H1 (cell line): ENCODE measurements around the gene PLCB1. TPM values are rescaled to one million over a fixed set of nuclear protein-coding genes. Genes with fewer than 3 reads are reported as not detected.

ENCODE experiments used
- CEBPB ChIP-seq: IDR thresholded peaks from 2 replicates; pipeline ENCODE4 v1.6.1; 2012; ENCODE audit warnings: low read depth, low read length
- EZH2 ChIP-seq: fragments of 200-600 bp; sonication (generic); IDR thresholded peaks from 2 replicates; pipeline ENCODE4 v1.7.1; 2012; ENCODE audit warnings: low read depth, mild to moderate bottlenecking, moderate library complexity, low read length, inconsistent platforms; ENCODE audit not compliant: severe bottlenecking
- RXRA ChIP-seq: IDR thresholded peaks from 2 replicates; pipeline ENCODE4 v1.6.1; 2011; ENCODE audit warnings: low read depth, mild to moderate bottlenecking, low read length, moderate library complexity; ENCODE audit not compliant: insufficient read depth
- TBP ChIP-seq: IDR thresholded peaks from 2 replicates; pipeline ENCODE4 v1.6.1; 2011; ENCODE audit warnings: low read depth, low read length, improper control_type of control experiment
- polyA plus RNA-seq, 7 experiments: library from polyadenylated mRNA; depleted of rRNA in 3 of 7; stranded (reverse) in 5 of 7; unstranded in 2 of 7; fragments of >200 nt in 5 of 7; fragments of 200-250 nt in 2 of 7; gene quantifications; 1 replicate in 5 of 7; 2 replicates in 1 of 7; 4 replicates in 1 of 7; pipeline versions ENCODE4 v1.2.1 to v1.2.3, GENCODE V29; 2011 to 2013; ENCODE audit warnings: missing spikeins in 2 of 7, mixed read lengths in 2 of 7
- total RNA-seq: library from RNA; stranded (reverse); fragmentation: NEBNext Ultra II Directional; extraction: Animal tissue kit (Norgen Biotek cat#: 25700); gene quantifications from 2 replicates; pipeline ENCODE4 v1.2.1, GENCODE V29; 2021
- TF ChIP-seq, protein P1 (sequence below): fragments of 300-600 bp; sonication (generic); IDR thresholded peaks from 2 replicates; pipeline ENCODE4 v1.7.1; 2012; ENCODE audit warnings: low read length, moderate library complexity, mild to moderate bottlenecking, inconsistent platforms; ENCODE audit not compliant: insufficient replicate concordance

The PLCB1 gene
- total and polyA plus RNA-seq, 2 of the 8 experiments (the other 6 are each of a cell fraction or from before 2014, with no cell fraction given): 2.6 to 9.1 TPM

- TF ChIP-seq, protein P1, sequence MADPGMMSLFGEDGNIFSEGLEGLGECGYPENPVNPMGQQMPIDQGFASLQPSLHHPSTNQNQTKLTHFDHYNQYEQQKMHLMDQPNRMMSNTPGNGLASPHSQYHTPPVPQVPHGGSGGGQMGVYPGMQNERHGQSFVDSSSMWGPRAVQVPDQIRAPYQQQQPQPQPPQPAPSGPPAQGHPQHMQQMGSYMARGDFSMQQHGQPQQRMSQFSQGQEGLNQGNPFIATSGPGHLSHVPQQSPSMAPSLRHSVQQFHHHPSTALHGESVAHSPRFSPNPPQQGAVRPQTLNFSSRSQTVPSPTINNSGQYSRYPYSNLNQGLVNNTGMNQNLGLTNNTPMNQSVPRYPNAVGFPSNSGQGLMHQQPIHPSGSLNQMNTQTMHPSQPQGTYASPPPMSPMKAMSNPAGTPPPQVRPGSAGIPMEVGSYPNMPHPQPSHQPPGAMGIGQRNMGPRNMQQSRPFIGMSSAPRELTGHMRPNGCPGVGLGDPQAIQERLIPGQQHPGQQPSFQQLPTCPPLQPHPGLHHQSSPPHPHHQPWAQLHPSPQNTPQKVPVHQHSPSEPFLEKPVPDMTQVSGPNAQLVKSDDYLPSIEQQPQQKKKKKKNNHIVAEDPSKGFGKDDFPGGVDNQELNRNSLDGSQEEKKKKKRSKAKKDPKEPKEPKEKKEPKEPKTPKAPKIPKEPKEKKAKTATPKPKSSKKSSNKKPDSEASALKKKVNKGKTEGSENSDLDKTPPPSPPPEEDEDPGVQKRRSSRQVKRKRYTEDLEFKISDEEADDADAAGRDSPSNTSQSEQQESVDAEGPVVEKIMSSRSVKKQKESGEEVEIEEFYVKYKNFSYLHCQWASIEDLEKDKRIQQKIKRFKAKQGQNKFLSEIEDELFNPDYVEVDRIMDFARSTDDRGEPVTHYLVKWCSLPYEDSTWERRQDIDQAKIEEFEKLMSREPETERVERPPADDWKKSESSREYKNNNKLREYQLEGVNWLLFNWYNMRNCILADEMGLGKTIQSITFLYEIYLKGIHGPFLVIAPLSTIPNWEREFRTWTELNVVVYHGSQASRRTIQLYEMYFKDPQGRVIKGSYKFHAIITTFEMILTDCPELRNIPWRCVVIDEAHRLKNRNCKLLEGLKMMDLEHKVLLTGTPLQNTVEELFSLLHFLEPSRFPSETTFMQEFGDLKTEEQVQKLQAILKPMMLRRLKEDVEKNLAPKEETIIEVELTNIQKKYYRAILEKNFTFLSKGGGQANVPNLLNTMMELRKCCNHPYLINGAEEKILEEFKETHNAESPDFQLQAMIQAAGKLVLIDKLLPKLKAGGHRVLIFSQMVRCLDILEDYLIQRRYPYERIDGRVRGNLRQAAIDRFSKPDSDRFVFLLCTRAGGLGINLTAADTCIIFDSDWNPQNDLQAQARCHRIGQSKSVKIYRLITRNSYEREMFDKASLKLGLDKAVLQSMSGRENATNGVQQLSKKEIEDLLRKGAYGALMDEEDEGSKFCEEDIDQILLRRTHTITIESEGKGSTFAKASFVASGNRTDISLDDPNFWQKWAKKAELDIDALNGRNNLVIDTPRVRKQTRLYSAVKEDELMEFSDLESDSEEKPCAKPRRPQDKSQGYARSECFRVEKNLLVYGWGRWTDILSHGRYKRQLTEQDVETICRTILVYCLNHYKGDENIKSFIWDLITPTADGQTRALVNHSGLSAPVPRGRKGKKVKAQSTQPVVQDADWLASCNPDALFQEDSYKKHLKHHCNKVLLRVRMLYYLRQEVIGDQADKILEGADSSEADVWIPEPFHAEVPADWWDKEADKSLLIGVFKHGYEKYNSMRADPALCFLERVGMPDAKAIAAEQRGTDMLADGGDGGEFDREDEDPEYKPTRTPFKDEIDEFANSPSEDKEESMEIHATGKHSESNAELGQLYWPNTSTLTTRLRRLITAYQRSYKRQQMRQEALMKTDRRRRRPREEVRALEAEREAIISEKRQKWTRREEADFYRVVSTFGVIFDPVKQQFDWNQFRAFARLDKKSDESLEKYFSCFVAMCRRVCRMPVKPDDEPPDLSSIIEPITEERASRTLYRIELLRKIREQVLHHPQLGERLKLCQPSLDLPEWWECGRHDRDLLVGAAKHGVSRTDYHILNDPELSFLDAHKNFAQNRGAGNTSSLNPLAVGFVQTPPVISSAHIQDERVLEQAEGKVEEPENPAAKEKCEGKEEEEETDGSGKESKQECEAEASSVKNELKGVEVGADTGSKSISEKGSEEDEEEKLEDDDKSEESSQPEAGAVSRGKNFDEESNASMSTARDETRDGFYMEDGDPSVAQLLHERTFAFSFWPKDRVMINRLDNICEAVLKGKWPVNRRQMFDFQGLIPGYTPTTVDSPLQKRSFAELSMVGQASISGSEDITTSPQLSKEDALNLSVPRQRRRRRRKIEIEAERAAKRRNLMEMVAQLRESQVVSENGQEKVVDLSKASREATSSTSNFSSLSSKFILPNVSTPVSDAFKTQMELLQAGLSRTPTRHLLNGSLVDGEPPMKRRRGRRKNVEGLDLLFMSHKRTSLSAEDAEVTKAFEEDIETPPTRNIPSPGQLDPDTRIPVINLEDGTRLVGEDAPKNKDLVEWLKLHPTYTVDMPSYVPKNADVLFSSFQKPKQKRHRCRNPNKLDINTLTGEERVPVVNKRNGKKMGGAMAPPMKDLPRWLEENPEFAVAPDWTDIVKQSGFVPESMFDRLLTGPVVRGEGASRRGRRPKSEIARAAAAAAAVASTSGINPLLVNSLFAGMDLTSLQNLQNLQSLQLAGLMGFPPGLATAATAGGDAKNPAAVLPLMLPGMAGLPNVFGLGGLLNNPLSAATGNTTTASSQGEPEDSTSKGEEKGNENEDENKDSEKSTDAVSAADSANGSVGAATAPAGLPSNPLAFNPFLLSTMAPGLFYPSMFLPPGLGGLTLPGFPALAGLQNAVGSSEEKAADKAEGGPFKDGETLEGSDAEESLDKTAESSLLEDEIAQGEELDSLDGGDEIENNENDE: no peak
- TF ChIP-seq EZH2 (no peak), RXRA (no peak), TBP (no peak), CEBPB (no peak)
These were observed 123.0 kb downstream of the PLCB1 start (continued) for GRCh38 chr20:8254911-8255582.
